Upper lobe of left lung (tissue), 4 donors: ENCODE data around the gene KCNG4.

Experiments
- CTCF ChIP-seq, 6 experiments: fragments of 450-650 bp in 4 of 6; fragments of 200-600 bp in 2 of 6; sonication (generic) in 2 of 6; IDR thresholded peaks; one replicate each; pipeline ENCODE4 v1.5.1; 2016 to 2019; ENCODE audit warnings: antibody characterized with exemption in 6 of 6
- POLR2A ChIP-seq, 4 donors: fragments of 450-650 bp; IDR thresholded peaks; one replicate each; pipeline ENCODE4 v1.5.1; 2016 to 2017; ENCODE audit warnings: antibody characterized with exemption in 4 of 4, mild to moderate bottlenecking in 2 of 4

- TF ChIP-seq POLR2A (IDR thresholded peaks at IDR 0.05) (no peak), CTCF (IDR thresholded peaks at IDR 0.05) (no peak)
These were observed 6.9 kb upstream of the KCNG4 start for GRCh38 chr16:84246679-84247077.
